HFF-Myc (cell line): Measurements from ENCODE around the gene HSD17B8.

ENCODE experiments used
- DNase-seq: peaks from one replicate; pipeline ENCODE4 v3.0.0-alpha.2; 2011; ENCODE audit warnings: low read depth; ENCODE audit errors: extremely low read depth
- H3K4me3 ChIP-seq: replicated peaks from 2 replicates; pipeline ENCODE4 v1.5.1; 2011; ENCODE audit warnings: low read depth, mild to moderate bottlenecking, control low read depth, low read length
- CTCF ChIP-seq: IDR thresholded peaks from 2 replicates; pipeline ENCODE4 v1.5.1; 2012; ENCODE audit warnings: mild to moderate bottlenecking, low read depth, low read length, control low read depth; ENCODE audit errors: missing control alignments

HSD17B8 gene

GRCh38 chr6:33243476-33243875 is 39.0 kb downstream of the HSD17B8 start:
- H3K4me3 ChIP-seq = no peak overlapping the region
- DNase-seq = no peak
- TF ChIP-seq CTCF = no peak

GRCh38 chr6:33247977-33248642 is 43.7 kb downstream of the HSD17B8 start:
- H3K4me3 ChIP-seq = peak overlapping the region; percentile 59
- peak; percentile 83 for TF ChIP-seq CTCF

GRCh38 chr6:33248643-33248931 is 44.1 kb downstream of the HSD17B8 start:
- DNase-seq = no peak
- H3K4me3 ChIP-seq = peak overlapping the region; percentile 59
- TF ChIP-seq CTCF = no peak

More at GRCh38 chr6:33247977-33248642, 43.7 kb downstream of the HSD17B8 start:
- peak; percentile 77 for DNase-seq

GRCh38 chr6:33248932-33249731 is 44.7 kb downstream of the HSD17B8 start:
- DNase-seq = peak; percentile 99
- peak overlapping the region; percentile 59 for H3K4me3 ChIP-seq
- TF ChIP-seq CTCF = no peak

GRCh38 chr6:33249732-33250630 is 45.5 kb downstream of the HSD17B8 start:
- TF ChIP-seq CTCF = no peak
- peak overlapping the region; percentile 59 for H3K4me3 ChIP-seq
- DNase-seq = no peak

- H3K4me3 ChIP-seq = peak overlapping the region; percentile 59; the same call in 1 of the 2 replicates
- DNase-seq = no peak
- no peak for TF ChIP-seq CTCF
These were observed 46.3 kb downstream of the HSD17B8 start for GRCh38 chr6:33250731-33251130.
